ENCODE measurements around the gene PLXNB1. TPM values are rescaled to one million over a fixed set of nuclear protein-coding genes. Genes with fewer than 3 reads are reported as not detected.
A peak's percentile ranks its signal among the peaks of the same experiment; 100 is the strongest.

PLXNB1 gene
- total and polyA plus RNA-seq, 5 donors = 49.4 to 84.5 (median 52.7) TPM

DNA sequence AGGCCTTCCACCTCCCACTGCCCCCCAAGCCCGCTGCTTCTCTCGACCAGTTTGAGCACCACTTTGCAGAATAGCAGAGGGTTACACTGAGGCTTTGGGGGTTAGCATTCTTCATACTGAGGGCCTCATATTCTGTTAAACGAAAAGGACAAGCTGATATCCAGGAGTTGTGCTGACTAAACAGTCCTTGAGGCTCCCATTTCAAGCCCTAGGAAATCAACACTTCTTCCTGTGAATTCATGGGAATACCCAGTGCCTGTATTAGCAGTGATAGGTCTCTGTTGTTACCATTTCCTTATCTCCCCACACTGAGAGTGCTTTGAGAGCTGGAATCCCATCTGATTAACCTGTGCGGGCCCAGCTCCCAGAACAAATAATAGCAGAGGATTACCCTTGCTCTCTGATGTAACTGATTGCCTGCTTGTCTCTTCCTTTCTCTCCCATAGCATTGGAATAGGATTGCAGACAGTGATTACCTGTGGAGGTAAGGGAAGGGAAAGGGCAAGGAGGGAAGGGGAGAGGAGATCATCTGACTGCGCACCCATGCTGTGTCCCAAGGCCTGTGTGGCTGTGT is 56.9 kb downstream of the PLXNB1 start:
- Histone ChIP-seq H3K4me1 (ENCODE audit: control insufficient read depth, insufficient read depth, low read length) (peaks cover 2% of the 10 kb centered on the region), H3K27ac (ENCODE audit: low read length) (no peak overlapping the region), H3K27me3 (ENCODE audit: control insufficient read depth, insufficient read depth) (no peaks in the 10 kb centered on the region), H3K9me3 (ENCODE audit: control insufficient read depth, low read length) (no peaks in the 10 kb centered on the region), H3K4me3 (ENCODE audit: low read length) (no peak overlapping the region)
- intact Hi-C loops (cut with DNase I) = no loop called here
- ATAC-seq (no peak), DNase-seq (no peak)
- WGBS = 43% methylated on average over 5 of the region's 5 CpGs

DNA sequence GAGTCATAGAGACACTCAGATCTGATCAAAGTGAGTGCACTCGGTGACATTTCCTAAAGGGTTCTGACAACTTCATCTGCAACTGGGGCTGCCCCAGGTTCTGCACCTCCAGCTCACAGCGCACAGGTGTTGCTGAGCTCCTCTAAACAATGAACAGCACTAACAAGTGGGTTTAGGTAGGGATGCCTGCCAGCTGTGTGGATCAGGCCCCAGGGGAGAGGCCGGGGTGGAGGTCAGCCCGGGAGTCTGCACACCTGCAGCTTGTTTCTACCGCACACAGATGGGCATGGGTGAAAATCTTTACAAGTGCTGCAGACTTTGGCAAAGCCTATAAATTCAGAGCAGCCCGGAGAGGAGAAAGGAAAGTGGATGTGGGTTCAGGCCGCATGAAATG is 57.5 kb downstream of the PLXNB1 start:
- Histone ChIP-seq H3K9me3 (ENCODE audit: control insufficient read depth, low read length) (no peaks in the 10 kb centered on the region), H3K27me3 (ENCODE audit: control insufficient read depth, insufficient read depth) (no peaks in the 10 kb centered on the region), H3K4me3 (ENCODE audit: low read length) (no peak overlapping the region), H3K4me1 (ENCODE audit: control insufficient read depth, insufficient read depth, low read length) (peaks cover 2% of the 10 kb centered on the region), H3K27ac (ENCODE audit: low read length) (no peak overlapping the region)
- 84% methylated on average over 7 of the region's 7 CpGs for WGBS
- no peak for DNase-seq
- intact Hi-C loops (cut with DNase I) = no loop called here
- ATAC-seq = no peak

DNA sequence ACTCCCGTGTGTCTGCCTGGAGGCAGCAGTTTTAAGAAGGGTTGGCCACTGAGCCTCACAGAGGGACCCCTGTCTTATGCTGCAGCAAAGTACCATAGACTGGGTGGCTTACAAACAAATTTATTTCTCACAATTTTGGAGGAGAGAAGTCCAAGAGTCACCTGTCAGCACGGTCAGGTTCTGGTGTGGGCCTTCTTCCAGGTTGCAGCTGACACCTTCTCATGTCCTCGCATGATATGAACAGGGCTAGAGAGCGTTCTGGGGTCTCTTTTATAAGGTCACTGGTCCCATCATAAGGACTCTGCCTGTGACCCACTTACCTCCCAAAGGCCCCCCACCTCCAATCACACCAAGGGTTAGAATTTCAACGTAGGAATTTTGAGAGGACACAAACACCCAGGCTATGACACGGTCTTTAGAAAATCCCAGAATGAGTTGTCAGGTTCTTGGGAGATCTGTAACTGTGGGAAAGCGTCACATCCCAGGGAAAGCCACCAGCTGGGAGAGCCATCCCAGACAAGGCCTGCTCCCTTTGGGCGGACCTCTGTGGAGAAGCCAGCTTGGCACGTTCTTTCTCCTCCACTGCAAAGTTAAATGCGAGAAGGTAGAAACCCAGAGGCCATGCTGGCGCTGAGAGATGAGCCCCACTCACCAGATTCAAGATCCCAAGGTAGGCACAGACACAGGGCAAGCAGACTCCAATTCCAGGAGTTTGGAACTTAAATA is 58.1 kb downstream of the PLXNB1 start, which contains the start of gene FBXW12:
TSS of gene FBXW12 (plus strand) at position 569 of the 726 bp plus-strand sequence. CDS start 549 bp downstream, outside the sequence.
- Histone ChIP-seq H3K4me1 (ENCODE audit: control insufficient read depth, insufficient read depth, low read length) (peaks cover 2% of the 10 kb centered on the region), H3K27ac (ENCODE audit: low read length) (no peak within 1 kb of the TSS), H3K9me3 (ENCODE audit: control insufficient read depth, low read length) (no peaks in the 10 kb centered on the region), H3K4me3 (ENCODE audit: low read length) (no peak within 1 kb of the TSS), H3K27me3 (ENCODE audit: control insufficient read depth, insufficient read depth) (no peaks in the 10 kb centered on the region)
- intact Hi-C loops (cut with DNase I) = no loop called here
- ATAC-seq = no peak
- DNase-seq = no peak
- WGBS = 79% methylated on average over 11 of the region's 11 CpGs

DNA sequence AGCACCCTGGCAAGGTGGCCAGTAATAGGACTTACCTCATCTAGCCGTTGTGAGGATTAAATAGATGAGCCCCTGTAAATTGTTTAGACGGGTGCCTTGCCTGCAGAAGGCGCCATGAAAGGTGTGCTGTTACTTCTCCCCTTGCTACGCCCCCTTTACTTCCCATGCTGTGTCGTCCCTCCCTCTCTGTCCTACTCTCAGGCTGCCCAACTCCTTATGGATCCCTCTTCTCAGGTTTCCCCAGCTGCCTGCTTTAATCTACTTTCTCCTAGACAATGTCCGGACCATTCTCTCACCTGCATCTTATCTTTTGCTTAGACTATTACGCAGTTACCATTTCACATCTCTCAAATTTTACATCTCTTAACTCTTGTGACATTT is 59.6 kb downstream of the PLXNB1 start:
- ATAC-seq (no peak), DNase-seq (no peak)
- Histone ChIP-seq H3K9me3 (ENCODE audit: control insufficient read depth, low read length) (no peaks in the 10 kb centered on the region), H3K27ac (ENCODE audit: low read length) (no peak overlapping the region), H3K27me3 (ENCODE audit: control insufficient read depth, insufficient read depth) (no peaks in the 10 kb centered on the region), H3K4me1 (ENCODE audit: control insufficient read depth, insufficient read depth, low read length) (peaks cover 2% of the 10 kb centered on the region), H3K4me3 (ENCODE audit: low read length) (no peak overlapping the region)
- 72% methylated on average over 7 of the region's 7 CpGs for WGBS
- intact Hi-C loops (cut with DNase I) = no loop called here

DNA sequence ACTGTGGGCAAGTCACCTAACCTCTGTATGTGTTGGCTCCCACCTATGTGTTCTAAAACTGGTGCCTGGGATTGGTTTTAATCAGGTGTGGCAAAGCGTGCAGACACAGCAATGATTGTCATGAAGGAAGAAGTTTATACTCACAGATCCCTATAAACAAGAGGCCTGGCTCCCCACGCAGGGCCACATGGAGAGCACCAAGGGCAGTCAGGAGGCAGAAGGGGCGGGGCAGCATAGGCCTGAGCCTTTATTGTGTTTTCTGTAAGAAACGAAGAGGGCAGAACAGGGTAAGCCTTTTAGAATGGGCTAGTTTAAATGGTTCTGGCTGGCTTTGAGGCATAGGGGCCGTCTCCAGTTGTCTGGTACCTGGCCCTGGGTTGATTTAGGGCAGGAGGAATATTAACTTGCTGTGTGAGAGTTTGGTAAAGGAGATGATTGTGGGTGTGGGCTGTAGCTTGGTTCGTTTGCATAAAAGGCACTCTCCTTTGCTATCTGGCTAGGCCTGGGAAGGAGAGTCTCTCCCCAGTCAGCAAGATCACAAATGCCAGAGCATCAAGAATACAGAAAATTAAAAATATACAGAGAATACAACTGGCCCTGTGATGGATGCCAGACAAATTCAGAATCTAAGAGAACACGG is 60.1 kb downstream of the PLXNB1 start:
- H3K4me1 ChIP-seq (ENCODE audit: control insufficient read depth, insufficient read depth, low read length) = peaks cover 2% of the 10 kb centered on the region
- H3K4me3 ChIP-seq (ENCODE audit: low read length) = no peak overlapping the region
- ATAC-seq (no peak), DNase-seq (no peak)
- no peaks in the 10 kb centered on the region for H3K9me3 ChIP-seq (ENCODE audit: control insufficient read depth, low read length)
- H3K27ac ChIP-seq (ENCODE audit: low read length) = no peak overlapping the region
- 70% methylated on average over 7 of the region's 7 CpGs for WGBS
- no peaks in the 10 kb centered on the region for H3K27me3 ChIP-seq (ENCODE audit: control insufficient read depth, insufficient read depth)
- intact Hi-C loops (cut with DNase I) = no loop called here

DNA sequence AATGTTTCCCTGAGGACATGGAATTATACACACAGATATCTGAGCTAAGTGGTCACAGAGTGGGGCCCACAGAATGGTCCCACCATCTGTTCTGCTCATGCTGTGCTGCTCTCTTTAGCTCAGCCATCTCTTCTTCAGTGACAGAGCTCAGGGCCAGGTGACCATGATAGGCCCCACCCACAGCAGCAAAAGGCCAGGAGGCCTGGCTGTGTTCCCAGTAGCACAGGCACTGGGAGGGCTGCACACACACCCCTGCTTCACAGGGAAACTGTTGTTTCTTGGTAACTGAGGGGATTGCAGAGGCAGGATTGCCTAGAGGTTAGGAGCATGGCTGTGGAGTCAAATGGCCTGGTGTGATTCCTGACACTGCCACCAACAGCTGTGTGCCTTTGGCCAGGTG is 62.7 kb downstream of the PLXNB1 start:
- intact Hi-C loops (cut with DNase I) = no loop called here

DNA sequence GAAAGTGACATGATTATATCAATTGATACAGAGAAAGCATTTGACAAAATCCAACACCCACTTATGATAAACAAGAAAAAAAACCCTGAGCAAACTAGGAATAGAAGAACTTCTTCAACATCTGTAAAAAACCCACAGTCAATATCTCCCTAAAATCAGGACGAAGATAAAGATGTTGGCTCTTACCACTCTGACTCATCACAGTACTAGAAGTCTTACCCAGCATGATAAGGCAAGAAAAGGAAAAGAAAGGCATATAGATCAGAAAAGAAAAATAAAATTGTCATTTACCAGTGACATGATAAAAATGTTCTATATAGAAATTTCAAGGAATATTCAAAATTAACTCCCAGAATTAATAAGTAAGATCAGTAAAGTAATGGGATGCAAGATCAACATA is 65.0 kb downstream of the PLXNB1 start:
- no peak for DNase-seq
- H3K4me1 ChIP-seq (ENCODE audit: control insufficient read depth, insufficient read depth, low read length) = no peaks in the 10 kb centered on the region
- H3K27me3 ChIP-seq (ENCODE audit: control insufficient read depth, insufficient read depth) = no peaks in the 10 kb centered on the region
- H3K27ac ChIP-seq (ENCODE audit: low read length) = no peak overlapping the region
- intact Hi-C loops (cut with DNase I) = no loop called here
- WGBS = 67% methylated on average over 1 of the region's 1 CpG
- H3K4me3 ChIP-seq (ENCODE audit: low read length) = no peak overlapping the region
- ATAC-seq = no peak
- no peaks in the 10 kb centered on the region for H3K9me3 ChIP-seq (ENCODE audit: control insufficient read depth, low read length)

More for the DNA sequence above, 62.7 kb downstream of the PLXNB1 start:
- Histone ChIP-seq H3K9me3 (ENCODE audit: control insufficient read depth, low read length) (no peaks in the 10 kb centered on the region), H3K4me3 (ENCODE audit: low read length) (no peak overlapping the region), H3K4me1 (ENCODE audit: control insufficient read depth, insufficient read depth, low read length) (no peaks in the 10 kb centered on the region), H3K27ac (ENCODE audit: low read length) (no peak overlapping the region), H3K27me3 (ENCODE audit: control insufficient read depth, insufficient read depth) (no peaks in the 10 kb centered on the region)
- ATAC-seq (peak; percentile 31 to 57), DNase-seq (no peak)

DNA sequence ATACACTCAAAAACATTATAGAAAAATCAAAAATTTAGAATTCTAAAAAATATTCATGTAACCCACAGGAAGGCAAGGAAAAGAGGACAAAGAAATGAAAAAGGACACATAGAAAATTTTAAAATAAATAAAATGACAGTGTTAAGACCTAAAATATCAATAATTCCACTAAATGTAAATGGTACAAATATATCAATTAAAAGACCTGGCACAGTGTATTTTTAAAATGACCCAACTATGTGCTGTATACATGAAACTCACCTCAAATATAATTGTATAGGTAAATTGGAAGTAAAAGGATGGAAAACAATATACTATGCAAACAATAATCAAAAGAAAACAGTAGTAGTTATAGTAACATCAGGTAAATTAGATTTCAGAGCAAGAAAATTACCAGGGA is 68.0 kb downstream of the PLXNB1 start:
- H3K4me3 ChIP-seq (ENCODE audit: low read length) = no peak overlapping the region
- no peak overlapping the region for H3K27ac ChIP-seq (ENCODE audit: low read length)
- intact Hi-C loops (cut with DNase I) = no loop called here
- ATAC-seq = no peak
- H3K4me1 ChIP-seq (ENCODE audit: control insufficient read depth, insufficient read depth, low read length) = no peaks in the 10 kb centered on the region
- H3K9me3 ChIP-seq (ENCODE audit: control insufficient read depth, low read length) = no peaks in the 10 kb centered on the region
- H3K27me3 ChIP-seq (ENCODE audit: control insufficient read depth, insufficient read depth) = peaks cover 1% of the 10 kb centered on the region
- no peak for DNase-seq

DNA sequence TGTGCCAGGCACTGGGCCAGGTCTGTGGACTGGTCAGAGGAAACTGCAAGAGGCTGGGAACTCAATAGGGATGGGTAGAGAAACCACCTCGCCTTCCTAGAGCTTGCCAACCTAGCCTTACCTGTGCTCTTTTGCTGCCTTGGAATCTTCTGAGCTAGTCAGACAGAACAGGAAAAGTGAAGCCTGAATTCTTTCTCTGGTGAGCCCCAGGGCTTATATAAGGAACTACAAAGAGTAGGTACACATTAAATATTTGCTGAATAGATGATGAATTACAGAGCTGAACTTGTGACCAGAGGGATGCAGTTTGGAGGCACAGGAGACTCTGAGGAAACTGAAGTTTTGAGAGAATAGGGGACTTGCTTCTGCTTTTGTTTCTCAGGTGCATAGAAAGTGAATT is 73.5 kb downstream of the PLXNB1 start:
- Histone ChIP-seq H3K27ac (ENCODE audit: low read length) (no peak overlapping the region), H3K4me1 (ENCODE audit: control insufficient read depth, insufficient read depth, low read length) (no peaks in the 10 kb centered on the region), H3K4me3 (ENCODE audit: low read length) (no peak overlapping the region), H3K27me3 (ENCODE audit: control insufficient read depth, insufficient read depth) (peaks cover 2% of the 10 kb centered on the region), H3K9me3 (ENCODE audit: control insufficient read depth, low read length) (no peaks in the 10 kb centered on the region)
- 70% methylated on average over 1 of the region's 1 CpG for WGBS
- DNase-seq (no peak), ATAC-seq (no peak)
- intact Hi-C loops (cut with DNase I) = no loop called here

DNA sequence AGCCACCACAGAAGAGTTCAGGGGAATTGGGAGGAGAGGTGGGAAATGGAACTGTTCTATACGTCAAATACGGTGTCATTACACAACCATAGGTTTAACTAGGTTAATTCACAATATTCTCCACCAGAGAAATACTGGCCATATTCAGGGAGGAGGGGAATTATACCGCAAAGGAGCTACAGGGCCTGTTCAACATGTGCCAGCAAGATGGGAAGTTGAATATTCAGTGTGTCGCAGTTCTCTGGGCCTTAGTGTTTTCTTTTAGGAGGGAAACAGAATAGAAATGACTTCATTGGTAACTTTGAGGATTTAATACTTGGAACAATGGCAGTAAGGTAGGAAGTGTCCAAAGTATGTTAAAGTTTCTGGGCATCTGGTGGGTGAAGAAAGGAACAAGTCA is 75.9 kb downstream of the PLXNB1 start:
- 89% methylated on average over 4 of the region's 4 CpGs for WGBS

More for the DNA sequence above, 75.9 kb downstream of the PLXNB1 start:
- no peak for ATAC-seq
- H3K9me3 ChIP-seq (ENCODE audit: control insufficient read depth, low read length) = no peaks in the 10 kb centered on the region
- H3K4me3 ChIP-seq (ENCODE audit: low read length) = no peak overlapping the region
- no peak overlapping the region for H3K27ac ChIP-seq (ENCODE audit: low read length)
- DNase-seq = no peak
- intact Hi-C loops (cut with DNase I) = no loop called here
- peaks cover 2% of the 10 kb centered on the region for H3K27me3 ChIP-seq (ENCODE audit: control insufficient read depth, insufficient read depth)
- H3K4me1 ChIP-seq (ENCODE audit: control insufficient read depth, insufficient read depth, low read length) = no peaks in the 10 kb centered on the region

Measured in right cardiac atrium (tissue), 5 donors.